H9 (cell line): Measurements from ENCODE around the gene LINC00305. TPM values are rescaled to one million over a fixed set of nuclear protein-coding genes. Genes with fewer than 3 reads are reported as not detected.

Source experiments
- DNase-seq: peaks from one replicate; pipeline ENCODE4 v3.0.0-alpha.2; 2017
- H2AFZ ChIP-seq: one replicate; pipeline ENCODE4 v1.6.1; 2013; ENCODE audit warnings: mild to moderate bottlenecking, low read length, control low read depth, moderate library complexity
- H2AK5ac ChIP-seq: 2 replicates; pipeline ENCODE4 v1.6.1; 2013; ENCODE audit warnings: low read length, control low read depth, mixed read lengths; ENCODE audit not compliant: insufficient read length
- H2BK120ac ChIP-seq: one replicate; pipeline ENCODE4 v1.6.1; 2013; ENCODE audit warnings: low read depth, mild to moderate bottlenecking, low read length, control low read depth, inconsistent platforms; ENCODE audit not compliant: poor library complexity, severe bottlenecking
- H2BK12ac ChIP-seq: 2 replicates; pipeline ENCODE4 v1.6.1; 2013; ENCODE audit warnings: low read length, control low read depth, mixed read lengths, low read depth; ENCODE audit not compliant: insufficient read length
- H2BK15ac ChIP-seq: 2 replicates; pipeline ENCODE4 v1.6.1; 2013; ENCODE audit warnings: low read depth, low read length, control low read depth
- H2BK20ac ChIP-seq: one replicate; pipeline ENCODE4 v1.6.1; 2013; ENCODE audit warnings: low read depth, mild to moderate bottlenecking, low read length, control low read depth, inconsistent platforms; ENCODE audit not compliant: poor library complexity, severe bottlenecking
- H2BK5ac ChIP-seq: 2 replicates; pipeline ENCODE4 v1.6.1; 2013; ENCODE audit warnings: low read length, control low read depth, mixed read lengths; ENCODE audit not compliant: insufficient read length
- H3K14ac ChIP-seq: 2 replicates; pipeline ENCODE4 v1.6.1; 2013; ENCODE audit warnings: low read length, control low read depth; ENCODE audit not compliant: insufficient read depth
- H3K18ac ChIP-seq: 2 replicates; pipeline ENCODE4 v1.6.1; 2013; ENCODE audit warnings: low read depth, mild to moderate bottlenecking, mixed read lengths, low read length, control low read depth; ENCODE audit not compliant: insufficient read length
- H3K23ac ChIP-seq: 2 replicates; pipeline ENCODE4 v1.6.1; 2013; ENCODE audit warnings: low read length, control low read depth, mixed read lengths, low read depth; ENCODE audit not compliant: insufficient read length
- H3K23me2 ChIP-seq: 2 replicates; pipeline ENCODE4 v1.6.1; 2013; ENCODE audit warnings: low read depth, mild to moderate bottlenecking, mixed read lengths, low read length, control low read depth; ENCODE audit not compliant: insufficient read length, poor library complexity, severe bottlenecking
- H3K27ac ChIP-seq: 2 replicates; pipeline ENCODE4 v1.5.1; 2013; ENCODE audit warnings: low read length, control low read depth, mixed read lengths, low read depth; ENCODE audit not compliant: insufficient read length
- H3K27me3 ChIP-seq: 2 replicates; pipeline ENCODE4 v1.6.1; 2013; ENCODE audit warnings: low read length, control low read depth, inconsistent platforms; ENCODE audit not compliant: insufficient read depth
- H3K4ac ChIP-seq: 2 replicates; pipeline ENCODE4 v1.6.1; 2013; ENCODE audit warnings: low read depth, mild to moderate bottlenecking, control low read depth, inconsistent platforms, low read length, moderate library complexity
- H3K4me1 ChIP-seq: 2 replicates; pipeline ENCODE4 v1.6.1; 2013; ENCODE audit warnings: low read length, control low read depth, inconsistent platforms; ENCODE audit not compliant: insufficient read depth
- H3K4me2 ChIP-seq: 2 replicates; pipeline ENCODE4 v1.6.1; 2013; ENCODE audit warnings: low read length, control low read depth, mixed read lengths; ENCODE audit not compliant: insufficient read length, insufficient read depth
- H3K56ac ChIP-seq: 2 replicates; pipeline ENCODE4 v1.6.1; 2013; ENCODE audit warnings: low read depth, mild to moderate bottlenecking, mixed read lengths, low read length, control low read depth; ENCODE audit not compliant: insufficient read length
- H3K79me1 ChIP-seq: 2 replicates; pipeline ENCODE4 v1.6.1; 2013; ENCODE audit warnings: low read depth, mild to moderate bottlenecking, moderate library complexity, low read length, control low read depth, inconsistent platforms; ENCODE audit not compliant: insufficient read depth, poor library complexity, severe bottlenecking
- H3K79me2 ChIP-seq: 2 replicates; pipeline ENCODE4 v1.6.1; 2013; ENCODE audit warnings: low read length, control low read depth, inconsistent platforms; ENCODE audit not compliant: insufficient read depth
- H3K9ac ChIP-seq: 2 replicates; pipeline ENCODE4 v1.6.1; 2013; ENCODE audit warnings: low read length, control low read depth, mixed read lengths; ENCODE audit not compliant: insufficient read length; ENCODE audit errors: extremely low read depth
- H3K9me3 ChIP-seq: one replicate; pipeline ENCODE4 v1.6.1; 2013; ENCODE audit warnings: low read depth, low read length, inconsistent platforms; ENCODE audit not compliant: control insufficient read depth
- H3T11ph ChIP-seq: one replicate; pipeline ENCODE4 v1.6.1; 2013; ENCODE audit warnings: mild to moderate bottlenecking, low read length, control low read depth, inconsistent platforms
- H4K20me1 ChIP-seq: one replicate; pipeline ENCODE4 v1.6.1; 2013; ENCODE audit not compliant: control insufficient read depth, insufficient read length, insufficient read depth
- H4K5ac ChIP-seq: 2 replicates; pipeline ENCODE4 v1.6.1; 2013; ENCODE audit warnings: low read depth, mild to moderate bottlenecking, mixed read lengths, low read length, control low read depth; ENCODE audit not compliant: insufficient read length
- H4K8ac ChIP-seq: replicated peaks from 2 replicates; pipeline ENCODE4 v1.6.1; 2013; ENCODE audit warnings: low read length, control low read depth, mixed read lengths, low read depth; ENCODE audit not compliant: insufficient read length
- H4K91ac ChIP-seq: 2 replicates; pipeline ENCODE4 v1.6.1; 2013; ENCODE audit warnings: low read depth, mild to moderate bottlenecking, moderate library complexity, mixed read lengths, low read length, control low read depth; ENCODE audit not compliant: insufficient read length
- H3K27ac Mint-ChIP-seq, 3 experiments: 2 replicates in 2 of 3; 3 replicates in 1 of 3; pipeline ENCODE4 v1.8.0; 2020 to 2021; ENCODE audit warnings: mixed read lengths in 3 of 3, mild to moderate bottlenecking in 1 of 3, moderate library complexity in 1 of 3
- H3K27me3 Mint-ChIP-seq: 2 replicates; pipeline ENCODE4 v1.8.0; 2021; ENCODE audit warnings: low read depth, mild to moderate bottlenecking, moderate library complexity, mixed read lengths
- H3K36me3 Mint-ChIP-seq, 3 experiments: 2 replicates in 2 of 3; 3 replicates in 1 of 3; pipeline ENCODE4 v1.8.0; 2020 to 2021; ENCODE audit warnings: low read depth in 3 of 3, mixed read lengths in 3 of 3; ENCODE audit not compliant: insufficient read depth in 1 of 3
- H3K4me1 Mint-ChIP-seq, 2 experiments: 2 replicates each; pipeline ENCODE4 v1.8.0; 2020; ENCODE audit warnings: mixed read lengths in 2 of 2
- H3K4me3 Mint-ChIP-seq, 2 experiments: 2 replicates in 1 of 2; 3 replicates in 1 of 2; pipeline ENCODE4 v1.8.0; 2020 to 2021; ENCODE audit warnings: mild to moderate bottlenecking in 2 of 2, mixed read lengths in 2 of 2, moderate library complexity in 1 of 2
- H3K9me3 Mint-ChIP-seq, 2 experiments: 2 replicates in 1 of 2; 3 replicates in 1 of 2; pipeline ENCODE4 v1.8.0; 2020; ENCODE audit warnings: mild to moderate bottlenecking in 2 of 2, mixed read lengths in 2 of 2, moderate library complexity in 1 of 2
- WGBS: extraction: QIAGEN DNeasy Blood & Tissue Kit; methylation state at CpG from one replicate; pipeline ENCODE4 v1.1.7; 2013; ENCODE audit warnings: missing lambda C conversion rate, low lambda C conversion rate, mixed read lengths; ENCODE audit not compliant: insufficient read length; ENCODE audit errors: extremely low coverage; 5-methylcytosine and 5-hydroxymethylcytosine counted together
- total RNA-seq: library from RNA; stranded (reverse); gene quantifications from 2 replicates; pipeline ENCODE4 v1.2.1, GENCODE V29; 2021
- TF ChIP-seq, protein P1 (sequence below): fragments of 200-600 bp; sonication (generic); conservative IDR thresholded peaks from 3 replicates; pipeline ENCODE4 v1.8.0; 2021; ENCODE audit warnings: antibody characterized with exemption, mild to moderate bottlenecking

Gene LINC00305
- total RNA-seq, 1 experiment from 2014 or later: not detected

DNA sequence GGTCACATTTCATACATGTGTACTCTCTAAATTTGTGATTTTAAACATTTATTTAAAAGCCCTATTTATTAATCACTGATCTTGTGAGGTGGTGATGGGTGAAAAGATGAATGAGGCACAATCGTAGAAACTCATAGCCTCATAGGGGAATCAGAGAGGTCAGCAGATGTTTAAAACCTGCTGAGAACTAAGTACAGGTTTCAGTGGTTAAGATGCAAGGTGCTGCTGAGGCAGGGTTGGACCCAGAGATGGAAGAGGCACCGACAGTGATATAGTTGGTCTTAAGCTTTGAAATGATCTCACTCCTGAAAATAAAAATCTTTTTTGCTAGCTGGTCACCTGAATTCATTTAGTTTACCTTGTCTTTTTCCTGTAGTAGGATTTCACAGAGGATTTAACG lies 49.6 kb downstream of the LINC00305 start:
- Histone ChIP-seq H3K4me2 (no peak overlapping the region), H3K27me3 (no peaks in the 10 kb centered on the region), H4K8ac (no peak overlapping the region), H3K56ac (no peak overlapping the region), H4K5ac (no peak overlapping the region), H2BK20ac (no peak overlapping the region), H3T11ph (no peak overlapping the region), H2AFZ (no peak overlapping the region), H3K4ac (no peak overlapping the region), H4K91ac (no peak overlapping the region), H3K18ac (no peak overlapping the region), H2AK5ac (no peak overlapping the region), H3K9me3 (no peaks in the 10 kb centered on the region), H3K14ac (no peak overlapping the region), H3K9ac (no peak overlapping the region), H3K23me2 (no peaks in the 10 kb centered on the region), H2BK120ac (no peak overlapping the region), H2BK15ac (no peak overlapping the region), H2BK12ac (no peak overlapping the region), H3K79me2 (no peaks in the 10 kb centered on the region), H3K4me1 (no peaks in the 10 kb centered on the region; the same call in 1 of the 2 replicates), H3K23ac (no peak overlapping the region), H3K27ac (no peak overlapping the region), H2BK5ac (no peak overlapping the region), H4K20me1 (no peaks in the 10 kb centered on the region), H3K79me1 (no peaks in the 10 kb centered on the region)
- no peaks in the 10 kb centered on the region for H3K9me3 Mint-ChIP-seq
- H3K27ac Mint-ChIP-seq: peak overlapping the region in 2 of 3 experiments; percentile 63 to 74; a peak in 2 of 7 replicates
- TF ChIP-seq, protein P1, sequence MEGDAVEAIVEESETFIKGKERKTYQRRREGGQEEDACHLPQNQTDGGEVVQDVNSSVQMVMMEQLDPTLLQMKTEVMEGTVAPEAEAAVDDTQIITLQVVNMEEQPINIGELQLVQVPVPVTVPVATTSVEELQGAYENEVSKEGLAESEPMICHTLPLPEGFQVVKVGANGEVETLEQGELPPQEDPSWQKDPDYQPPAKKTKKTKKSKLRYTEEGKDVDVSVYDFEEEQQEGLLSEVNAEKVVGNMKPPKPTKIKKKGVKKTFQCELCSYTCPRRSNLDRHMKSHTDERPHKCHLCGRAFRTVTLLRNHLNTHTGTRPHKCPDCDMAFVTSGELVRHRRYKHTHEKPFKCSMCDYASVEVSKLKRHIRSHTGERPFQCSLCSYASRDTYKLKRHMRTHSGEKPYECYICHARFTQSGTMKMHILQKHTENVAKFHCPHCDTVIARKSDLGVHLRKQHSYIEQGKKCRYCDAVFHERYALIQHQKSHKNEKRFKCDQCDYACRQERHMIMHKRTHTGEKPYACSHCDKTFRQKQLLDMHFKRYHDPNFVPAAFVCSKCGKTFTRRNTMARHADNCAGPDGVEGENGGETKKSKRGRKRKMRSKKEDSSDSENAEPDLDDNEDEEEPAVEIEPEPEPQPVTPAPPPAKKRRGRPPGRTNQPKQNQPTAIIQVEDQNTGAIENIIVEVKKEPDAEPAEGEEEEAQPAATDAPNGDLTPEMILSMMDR: no peak
- H3K4me3 Mint-ChIP-seq: no peak overlapping the region
- WGBS: no CpG with 5 or more reads among the region's 3 CpGs
- DNase-seq: no peak
- H3K27me3 Mint-ChIP-seq: no peaks in the 10 kb centered on the region
- peaks cover 11 to 19% of the 10 kb centered on the region in 2 experiments for H3K4me1 Mint-ChIP-seq
- H3K36me3 Mint-ChIP-seq: peaks cover 0 to 1% (median 0%) of the 10 kb centered on the region in 3 experiments; a peak in 1 of 7 replicates
